HepG2 (cell line): ENCODE results near the gene UBASH3A. TPM values are rescaled to one million over a fixed set of nuclear protein-coding genes. Genes with fewer than 3 reads are reported as not detected.

Experiments
- ATAC-seq: fragments of 200-7000 bp; cut with Tn5 transposase; 3 replicates; pipeline ENCODE4 v1.9.1; 2020; ENCODE audit warnings: mild to moderate bottlenecking, moderate library complexity
- BruUV-seq: library from RNA; stranded (reverse); fragments of 400-500 nt; replicated peaks from 2 replicates; lab custom pipeline; 2021; lab: Mats Ljungman, UMichigan
- CTCF ChIA-PET: fragments of 300-600 bp; formaldehyde crosslinking; extraction: SDS; loops from one replicate; lab custom pipeline; 2021; ENCODE audit warnings: low total read pairs, inconsistent platforms, low intra/inter-chr PET ratio; lab: Yijun Ruan, JAX
- POLR2A ChIA-PET: fragments of 350-600 bp; sonication (Branson Sonifier 250); formaldehyde crosslinking; loops from one replicate; lab custom pipeline; 2020; ENCODE audit warnings: antibody characterized with exemption, inconsistent platforms; lab: Yijun Ruan, JAX
- DNase-seq: peaks from one replicate; pipeline ENCODE4 v3.0.0-alpha.2; 2015; ENCODE audit warnings: low spot score
- FAIRE-seq: peaks from 3 replicates; lab custom pipeline; 2011; peaks lifted over from hg19 to GRCh38; lab: Jason Lieb, UNC
- H2AFZ ChIP-seq: one replicate; pipeline ENCODE4 v1.6.1; 2011; ENCODE audit warnings: low read length, inconsistent platforms
- H3K27ac ChIP-seq: fragments of 300-600 bp; 3 replicates; pipeline ENCODE4 v1.8.0; 2011; ENCODE audit warnings: mixed run types, mild to moderate bottlenecking, mixed read lengths, low read length, inconsistent platforms; ENCODE audit not compliant: insufficient read depth; ENCODE audit errors: extremely low read length
- H3K27me3 ChIP-seq, 2 experiments: fragments of 200-600 bp in 1 of 2; 2 replicates in 1 of 2; 3 replicates in 1 of 2; pipeline versions ENCODE4 v1.6.0 to v1.8.0; 2011; ENCODE audit warnings: low read length in 2 of 2, mild to moderate bottlenecking in 2 of 2, moderate library complexity in 2 of 2, inconsistent platforms in 1 of 2; ENCODE audit not compliant: insufficient read depth in 2 of 2, control insufficient read depth in 1 of 2
- H3K36me3 ChIP-seq, 2 experiments: fragments of 200-600 bp in 1 of 2; replicated peaks in 1 of 2; 2 replicates in 1 of 2; 3 replicates in 1 of 2; pipeline versions ENCODE4 v1.5.1 to v1.8.0; 2011; ENCODE audit warnings: low read length in 2 of 2, inconsistent platforms in 1 of 2; ENCODE audit not compliant: insufficient read depth in 2 of 2, control insufficient read depth in 1 of 2
- H3K4me1 ChIP-seq: 2 replicates; pipeline ENCODE4 v1.5.1; 2012; ENCODE audit warnings: low read length, inconsistent platforms; ENCODE audit not compliant: insufficient read depth
- H3K4me2 ChIP-seq: 2 replicates; pipeline ENCODE4 v1.6.0; 2011; ENCODE audit warnings: low read depth, low read length, inconsistent platforms
- H3K4me3 ChIP-seq, 3 experiments: fragments of 200-600 bp in 1 of 3; sonication (generic), shearing (Covaris generic) in 1 of 3; replicated peaks in 1 of 3; 2 replicates each; pipeline ENCODE4 v1.5.1; 2011 to 2016; ENCODE audit warnings: low read length in 3 of 3, inconsistent platforms in 2 of 3, low read depth in 2 of 3, mild to moderate bottlenecking in 2 of 3, control low read depth in 1 of 3, mixed read lengths in 1 of 3; ENCODE audit not compliant: insufficient read depth in 1 of 3
- H3K79me2 ChIP-seq: one replicate; pipeline ENCODE4 v1.6.1; 2011; ENCODE audit warnings: low read length, inconsistent platforms; ENCODE audit not compliant: insufficient read depth
- H3K9ac ChIP-seq: 2 replicates; pipeline ENCODE4 v1.6.0; 2011; ENCODE audit warnings: mild to moderate bottlenecking, low read depth, low read length, inconsistent platforms; ENCODE audit not compliant: insufficient read depth
- H3K9me3 ChIP-seq: 2 replicates; pipeline ENCODE4 v1.5.1; 2012; ENCODE audit warnings: mild to moderate bottlenecking, low read length
- H4K20me1 ChIP-seq: 2 replicates; pipeline ENCODE4 v1.6.0; 2011; ENCODE audit warnings: inconsistent platforms, mild to moderate bottlenecking, low read length, moderate library complexity; ENCODE audit not compliant: insufficient read depth
- KLF13 ChIP-seq: sonication (generic); formaldehyde crosslinking; IDR thresholded peaks from 2 replicates; pipeline ENCODE4 v1.4.0; 2020; ENCODE audit warnings: mild to moderate bottlenecking, missing genetic modification reagents
- MTA1 ChIP-seq: sonication (generic); formaldehyde crosslinking; IDR thresholded peaks from 2 replicates; pipeline ENCODE4 v1.4.0; 2020; ENCODE audit warnings: missing genetic modification reagents, mild to moderate bottlenecking, borderline replicate concordance
- PCBP2 ChIP-seq: fragments of 200-400 bp; formaldehyde crosslinking; optimal IDR thresholded peaks from 2 replicates; pipeline ENCODE3; 2018; ENCODE audit warnings: low read length, low read depth; ENCODE audit not compliant: poor library complexity, severe bottlenecking
- PRDM15 ChIP-seq: sonication (generic); formaldehyde crosslinking; IDR thresholded peaks from 2 replicates; pipeline ENCODE4 v1.4.0; 2020; ENCODE audit warnings: missing genetic modification reagents
- SAP130 ChIP-seq: IDR thresholded peaks from 2 replicates; pipeline ENCODE4 v1.6.1; 2016; ENCODE audit warnings: low read depth
- SIX1 ChIP-seq: sonication (generic); formaldehyde crosslinking; IDR thresholded peaks from 2 replicates; pipeline ENCODE4 v1.4.0; 2020; ENCODE audit warnings: missing genetic modification reagents, borderline replicate concordance
- SOX5 ChIP-seq: IDR thresholded peaks from 2 replicates; pipeline ENCODE4 v1.6.1; 2016; ENCODE audit warnings: borderline replicate concordance
- SP1 ChIP-seq, 2 experiments: fragments of 450-650 bp in 1 of 2; sonication (generic) in 1 of 2; formaldehyde crosslinking in 1 of 2; IDR thresholded peaks; 2 replicates each; pipeline versions ENCODE4 v1.4.0 to v1.6.1; 2016 to 2020; ENCODE audit warnings: missing genetic modification reagents in 1 of 2
- SRF ChIP-seq: IDR thresholded peaks from 2 replicates; pipeline ENCODE4 v1.6.1; 2011; ENCODE audit warnings: mild to moderate bottlenecking, low read depth, low read length, moderate library complexity
- SRY ChIP-seq: sonication (generic); formaldehyde crosslinking; IDR thresholded peaks from 2 replicates; pipeline ENCODE4 v1.8.0; 2022; ENCODE audit warnings: mild to moderate bottlenecking, missing genetic modification reagents
- TAF15 ChIP-seq: fragments of 200-400 bp; formaldehyde crosslinking; IDR thresholded peaks from one replicate; pipeline ENCODE4 v1.6.1; 2018; ENCODE audit warnings: mild to moderate bottlenecking, low read depth, low read length; ENCODE audit not compliant: poor library complexity, severe bottlenecking
- TBX2 ChIP-seq: sonication (generic); formaldehyde crosslinking; IDR thresholded peaks from 2 replicates; pipeline ENCODE4 v1.5.0; 2020; ENCODE audit warnings: missing genetic modification reagents, mild to moderate bottlenecking, borderline replicate concordance
- THAP11 ChIP-seq: IDR thresholded peaks from 2 replicates; pipeline ENCODE4 v1.6.1; 2016; ENCODE audit warnings: missing biosample characterization, missing genetic modification reagents
- ZNF224 ChIP-seq: sonication (generic); formaldehyde crosslinking; IDR thresholded peaks from 2 replicates; pipeline ENCODE4 v1.5.0; 2020; ENCODE audit warnings: mild to moderate bottlenecking, missing genetic modification reagents
- ZNF253 ChIP-seq: sonication (generic); formaldehyde crosslinking; IDR thresholded peaks from 2 replicates; pipeline ENCODE4 v1.8.0; 2022; ENCODE audit warnings: mild to moderate bottlenecking, missing genetic modification reagents, borderline replicate concordance
- ZNF512 ChIP-seq: sonication (generic); formaldehyde crosslinking; IDR thresholded peaks from 2 replicates; pipeline ENCODE4 v1.4.0; 2020; ENCODE audit warnings: mild to moderate bottlenecking, missing genetic modification reagents
- ZNF713 ChIP-seq: sonication (generic); formaldehyde crosslinking; IDR thresholded peaks from 2 replicates; pipeline ENCODE4 v1.4.0; 2020; ENCODE audit warnings: mild to moderate bottlenecking, missing genetic modification reagents
- ZNF780A ChIP-seq: sonication (generic); formaldehyde crosslinking; IDR thresholded peaks from 2 replicates; pipeline ENCODE4 v1.8.0; 2022; ENCODE audit warnings: mild to moderate bottlenecking, missing genetic modification reagents, moderate library complexity
- ZNF790 ChIP-seq: sonication (generic); formaldehyde crosslinking; IDR thresholded peaks from 2 replicates; pipeline ENCODE4 v1.8.0; 2022; ENCODE audit warnings: missing genetic modification reagents, mild to moderate bottlenecking, borderline replicate concordance
- ZNF850 ChIP-seq: sonication (generic); formaldehyde crosslinking; conservative IDR thresholded peaks from 2 replicates; pipeline ENCODE4 v1.9.0; 2021; ENCODE audit warnings: mild to moderate bottlenecking, missing genetic modification reagents
- WGBS: methylation state at CpG from one replicate; pipeline ENCODE4 v1.1.6; 2017; ENCODE audit warnings: low lambda C conversion rate; 5-methylcytosine and 5-hydroxymethylcytosine counted together
- in situ Hi-C: cut with HindIII; loops from 2 replicates; pipeline ENCODE4 v1.10.0; 2017; ENCODE audit warnings: low pct_unique_long_range_greater_than_20kb; ENCODE audit not compliant: extremely low pct_ligation_motif_present
- intact Hi-C: fragments of 100-400 bp; cut with micrococcal nuclease; formaldehyde crosslinking; loops from one replicate; pipeline ENCODE4 v1.10.0; 2022; ENCODE audit not compliant: unreplicated experiment
- polyA plus RNA-seq, 8 experiments: library from polyadenylated mRNA; depleted of rRNA in 3 of 8; stranded (reverse) in 7 of 8; unstranded in 1 of 8; fragments of >200 nt; fragmentation: Illumina TruSeq in 4 of 8; extraction: Trizol in 4 of 8; gene quantifications; 2 replicates each; pipeline versions ENCODE4 v1.2.1 to v1.2.3, GENCODE V29; 2011 to 2016; ENCODE audit warnings: low read depth in 4 of 8, missing spikeins in 1 of 8, mixed read lengths in 1 of 8; ENCODE audit not compliant: insufficient read depth in 1 of 8
- total RNA-seq, 5 experiments: library from RNA; depleted of rRNA; stranded (reverse); fragments of >200 nt; fragmentation: Illumina TruSeq; extraction: Trizol; gene quantifications; 2 replicates each; pipeline ENCODE4 v1.2.3, GENCODE V29; 2016; ENCODE audit warnings: low read depth in 1 of 5

UBASH3A gene
- total and polyA plus RNA-seq, 2 of the 13 experiments (the other 11 are each of a cell fraction or from before 2014, with no cell fraction given), result not detected

- no peak for TF ChIP-seq ZNF224 (CRISPR knock-in tag)
Measured at GRCh38 chr21:42480736-42481135, 77.0 kb downstream of the UBASH3A start (continued).

- CTCF ChIA-PET, result no interaction called here
- FAIRE-seq, result no peak
Measured at GRCh38 chr21:42481169-42481568, 77.5 kb downstream of the UBASH3A start.

More at GRCh38 chr21:42481169-42481568, 77.5 kb downstream of the UBASH3A start:
- Histone ChIP-seq H3K9me3 (no peaks in the 10 kb centered on the region), H2AFZ (no peak overlapping the region), H3K4me1 (no peaks in the 10 kb centered on the region), H4K20me1 (no peaks in the 10 kb centered on the region), H3K27me3 (peaks cover 0 to 14% of the 10 kb centered on the region in 2 experiments; a peak in 2 of 5 replicates), H3K79me2 (no peaks in the 10 kb centered on the region), H3K27ac (no peak overlapping the region), H3K36me3 (no peaks in the 10 kb centered on the region), H3K4me3 (no peak overlapping the region), H3K9ac (no peak overlapping the region), H3K4me2 (no peak overlapping the region)
- ATAC-seq, result no peak
- TF ChIP-seq ZNF713 (CRISPR knock-in tag), result no peak
- no peak for TF ChIP-seq ZNF253 (CRISPR knock-in tag)
- TF ChIP-seq SOX5 (CRISPR knock-in tag), result no peak
- no peak for TF ChIP-seq SIX1 (CRISPR knock-in tag)
- no peak for TF ChIP-seq SRF
- TF ChIP-seq MTA1 (CRISPR knock-in tag), result no peak
- TF ChIP-seq TBX2, result no peak
- no peak for TF ChIP-seq KLF13
- no peak for TF ChIP-seq TAF15
- TF ChIP-seq ZNF780A (CRISPR knock-in tag), result no peak
- TF ChIP-seq ZNF850 (CRISPR knock-in tag), result no peak
- no peak for TF ChIP-seq SAP130 (CRISPR knock-in tag)
- no peak for TF ChIP-seq SRY (CRISPR knock-in tag)
- no peak for TF ChIP-seq ZNF790 (CRISPR knock-in tag)
- no peak for TF ChIP-seq PRDM15 (CRISPR knock-in tag)
- no peak for TF ChIP-seq SP1 (IDR thresholded peaks at IDR 0.05)
- TF ChIP-seq SP1 (CRISPR knock-in tag; IDR thresholded peaks at IDR 0.05), result no peak
- no peak for TF ChIP-seq THAP11
- TF ChIP-seq PCBP2, result no peak
- TF ChIP-seq ZNF512 (CRISPR knock-in tag), result no peak
- WGBS, result 49% methylated on average over 4 of the region's 4 CpGs
- intact Hi-C loops (no loop called here), in situ Hi-C loops (no loop called here)
- POLR2A ChIA-PET, result no interaction called here
- no peak for DNase-seq
- no TSS peak for BruUV-seq
